ENCODE results near the gene CACNB2. TPM values are rescaled to one million over a fixed set of nuclear protein-coding genes. Genes with fewer than 3 reads are reported as not detected.

The CACNB2 gene
- total RNA-seq, 1 experiment from 2014 or later: not detected

DNA sequence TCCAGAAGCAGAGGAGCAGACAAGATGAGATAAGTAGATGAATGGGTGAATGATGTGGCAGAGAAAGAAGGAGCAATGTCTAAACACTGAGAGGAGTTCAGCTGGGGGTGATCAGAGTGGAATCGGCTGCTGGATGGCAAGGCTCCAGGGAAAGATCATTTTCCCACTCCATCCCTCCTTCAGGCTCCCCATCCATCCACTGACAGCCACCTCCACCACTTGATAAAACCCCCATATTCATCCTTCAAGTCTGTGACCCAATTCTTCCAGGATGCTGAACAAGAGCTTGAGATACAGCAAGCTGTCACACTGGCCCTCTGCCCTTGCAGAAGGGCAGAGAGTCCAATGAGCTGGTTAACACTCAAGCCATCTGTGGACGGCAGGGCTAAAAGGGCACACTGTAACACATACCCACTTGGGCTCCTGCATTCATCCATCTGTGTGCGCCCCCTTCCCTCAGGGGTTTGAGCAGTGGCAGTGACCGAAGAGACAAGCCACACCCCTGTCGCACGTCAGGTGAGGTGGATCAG lies 30.8 kb upstream of the CACNB2 start:
- no peak overlapping the region for H3K27ac ChIP-seq
- H3K4me1 ChIP-seq (replicated peaks; ENCODE audit: insufficient read depth): no peaks in the 10 kb centered on the region
- H3K36me3 ChIP-seq (ENCODE audit: low read depth): no peaks in the 10 kb centered on the region
- CTCF ChIA-PET: no interaction called here
- H3K9me3 ChIP-seq (ENCODE audit: insufficient read depth, low read depth): no peaks in the 10 kb centered on the region
- H4K20me1 ChIP-seq (ENCODE audit: insufficient read depth): no peaks in the 10 kb centered on the region
- no peak overlapping the region for H3K4me3 ChIP-seq
- POLR2A ChIA-PET (ENCODE audit: unreplicated experiment): no interaction called here
- no peaks in the 10 kb centered on the region for H3F3A ChIP-seq (ENCODE audit: insufficient read depth, low read depth)
- intact Hi-C loops (cut with micrococcal nuclease; ENCODE audit: unreplicated experiment): no loop called here
- DNase-seq: no peak
- BruUV-seq (replicated peaks): no TSS peak
- TF ChIP-seq EZH2 (IDR thresholded peaks at IDR 0.05; ENCODE audit: low read depth): no peak
- TF ChIP-seq, protein P1, sequence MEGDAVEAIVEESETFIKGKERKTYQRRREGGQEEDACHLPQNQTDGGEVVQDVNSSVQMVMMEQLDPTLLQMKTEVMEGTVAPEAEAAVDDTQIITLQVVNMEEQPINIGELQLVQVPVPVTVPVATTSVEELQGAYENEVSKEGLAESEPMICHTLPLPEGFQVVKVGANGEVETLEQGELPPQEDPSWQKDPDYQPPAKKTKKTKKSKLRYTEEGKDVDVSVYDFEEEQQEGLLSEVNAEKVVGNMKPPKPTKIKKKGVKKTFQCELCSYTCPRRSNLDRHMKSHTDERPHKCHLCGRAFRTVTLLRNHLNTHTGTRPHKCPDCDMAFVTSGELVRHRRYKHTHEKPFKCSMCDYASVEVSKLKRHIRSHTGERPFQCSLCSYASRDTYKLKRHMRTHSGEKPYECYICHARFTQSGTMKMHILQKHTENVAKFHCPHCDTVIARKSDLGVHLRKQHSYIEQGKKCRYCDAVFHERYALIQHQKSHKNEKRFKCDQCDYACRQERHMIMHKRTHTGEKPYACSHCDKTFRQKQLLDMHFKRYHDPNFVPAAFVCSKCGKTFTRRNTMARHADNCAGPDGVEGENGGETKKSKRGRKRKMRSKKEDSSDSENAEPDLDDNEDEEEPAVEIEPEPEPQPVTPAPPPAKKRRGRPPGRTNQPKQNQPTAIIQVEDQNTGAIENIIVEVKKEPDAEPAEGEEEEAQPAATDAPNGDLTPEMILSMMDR (conservative IDR thresholded peaks at IDR 0.05): no peak
- H3K9me2 ChIP-seq (ENCODE audit: insufficient read depth): no peaks in the 10 kb centered on the region
- no peak overlapping the region for H2AFZ ChIP-seq
- peaks cover 7% of the 10 kb centered on the region; the same call in 1 of the 2 replicates for H3K27me3 ChIP-seq (ENCODE audit: insufficient read depth, low read depth)
- no peaks in the 10 kb centered on the region for H3K79me2 ChIP-seq (ENCODE audit: low read depth)
- no peak overlapping the region for H3K4me2 ChIP-seq

DNA sequence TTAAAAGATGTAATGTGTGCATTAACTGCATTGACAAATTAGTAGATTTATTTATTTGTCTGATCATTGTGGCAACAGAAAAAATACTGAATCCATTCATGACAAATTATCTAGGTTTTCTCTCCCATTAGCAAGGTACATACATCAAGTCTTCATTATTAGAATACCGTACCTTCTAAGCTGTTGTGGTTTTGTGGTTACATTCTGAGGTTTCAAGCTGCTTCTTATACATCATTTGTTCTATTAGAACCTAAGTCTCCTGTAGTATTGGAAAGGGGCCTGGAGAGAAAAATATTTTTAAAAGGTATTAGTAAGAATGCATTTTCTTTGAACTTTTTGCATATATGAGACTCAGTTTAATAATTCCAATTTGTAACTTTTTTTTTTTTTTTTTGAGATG lies 26.3 kb upstream of the CACNB2 start:
- ChIA-PET POLR2A (ENCODE audit: unreplicated experiment) (no interaction called here), CTCF (no interaction called here)
- intact Hi-C loops (cut with micrococcal nuclease; ENCODE audit: unreplicated experiment): no loop called here
- H3K4me2 ChIP-seq: no peak overlapping the region
- peaks cover 7% of the 10 kb centered on the region; the same call in 1 of the 2 replicates for H3K27me3 ChIP-seq (ENCODE audit: insufficient read depth, low read depth)
- no peaks in the 10 kb centered on the region for H3F3A ChIP-seq (ENCODE audit: insufficient read depth, low read depth)
- no peak for TF ChIP-seq EZH2 (IDR thresholded peaks at IDR 0.05; ENCODE audit: low read depth)
- TF ChIP-seq, protein P1 (conservative IDR thresholded peaks at IDR 0.05): no peak
- H3K27ac ChIP-seq: no peak overlapping the region
- H3K79me2 ChIP-seq (ENCODE audit: low read depth): no peaks in the 10 kb centered on the region
- H3K4me1 ChIP-seq (replicated peaks; ENCODE audit: insufficient read depth): no peaks in the 10 kb centered on the region
- no peak overlapping the region for H3K4me3 ChIP-seq
- DNase-seq: no peak
- no TSS peak for BruUV-seq (replicated peaks)
- H3K36me3 ChIP-seq (ENCODE audit: low read depth): no peaks in the 10 kb centered on the region
- no peak overlapping the region for H2AFZ ChIP-seq
- no peaks in the 10 kb centered on the region for H3K9me3 ChIP-seq (ENCODE audit: insufficient read depth, low read depth)
- no peaks in the 10 kb centered on the region for H4K20me1 ChIP-seq (ENCODE audit: insufficient read depth)
- no peaks in the 10 kb centered on the region for H3K9me2 ChIP-seq (ENCODE audit: insufficient read depth)

GRCh38 chr10:18117276-18117675 lies 22.9 kb upstream of the CACNB2 start:
- Histone ChIP-seq H4K20me1 (ENCODE audit: insufficient read depth) (no peaks in the 10 kb centered on the region), H3K4me1 (replicated peaks; ENCODE audit: insufficient read depth) (no peaks in the 10 kb centered on the region), H3K36me3 (ENCODE audit: low read depth) (no peaks in the 10 kb centered on the region), H3K4me2 (no peak overlapping the region), H2AFZ (no peak overlapping the region), H3K79me2 (ENCODE audit: low read depth) (no peaks in the 10 kb centered on the region), H3K9me2 (ENCODE audit: insufficient read depth) (no peaks in the 10 kb centered on the region), H3K27me3 (ENCODE audit: insufficient read depth, low read depth) (no peaks in the 10 kb centered on the region), H3K9me3 (ENCODE audit: insufficient read depth, low read depth) (no peaks in the 10 kb centered on the region), H3F3A (ENCODE audit: insufficient read depth, low read depth) (no peaks in the 10 kb centered on the region), H3K4me3 (no peak overlapping the region), H3K27ac (no peak overlapping the region)
- POLR2A ChIA-PET (ENCODE audit: unreplicated experiment): no interaction called here
- DNase-seq: no peak
- BruUV-seq (replicated peaks): no TSS peak
- CTCF ChIA-PET: no interaction called here
- TF ChIP-seq EZH2 (IDR thresholded peaks at IDR 0.05; ENCODE audit: low read depth): no peak
- TF ChIP-seq, protein P1 (conservative IDR thresholded peaks at IDR 0.05): no peak
- intact Hi-C loops (cut with micrococcal nuclease; ENCODE audit: unreplicated experiment): no loop called here
